CD14-positive monocyte (primary cell): ENCODE measurements around the gene TGFBR3. TPM values are rescaled to one million over a fixed set of nuclear protein-coding genes. Genes with fewer than 3 reads are reported as not detected.
A peak's percentile ranks its signal among the peaks of the same experiment; 100 is the strongest.

ENCODE experiments used
- DNase-seq, 3 donors: peaks; one replicate each; pipeline ENCODE4 v3.0.0-alpha.2; 2011 to 2022
- H2AFZ ChIP-seq: 2 replicates; pipeline ENCODE4 v1.6.0; 2012; ENCODE audit warnings: mild to moderate bottlenecking, low read depth, low read length, inconsistent platforms; ENCODE audit not compliant: insufficient read depth, poor library complexity, severe bottlenecking
- H3K27ac ChIP-seq, 2 donors: 1 replicate in 1 of 2; 2 replicates in 1 of 2; pipeline ENCODE4 v1.5.1; 2012 to 2013; ENCODE audit warnings: low read length in 2 of 2, control low read depth in 1 of 2, inconsistent platforms in 1 of 2, low read depth in 1 of 2, mild to moderate bottlenecking in 1 of 2
- H3K27me3 ChIP-seq, 2 donors: one replicate each; pipeline versions ENCODE4 v1.6.0 to v1.6.1; 2011 to 2013; ENCODE audit warnings: low read length in 2 of 2; ENCODE audit not compliant: control insufficient read depth in 2 of 2, insufficient read depth in 2 of 2
- H3K36me3 ChIP-seq, 2 donors: replicated peaks in 1 of 2; 1 replicate in 1 of 2; 2 replicates in 1 of 2; pipeline versions ENCODE4 v1.5.1 to v1.6.1; 2012 to 2013; ENCODE audit warnings: low read length in 2 of 2, control low read depth in 1 of 2, inconsistent platforms in 1 of 2, mild to moderate bottlenecking in 1 of 2; ENCODE audit not compliant: insufficient read depth in 2 of 2, control insufficient read depth in 1 of 2
- H3K4me1 ChIP-seq, 2 donors: 1 replicate in 1 of 2; 2 replicates in 1 of 2; pipeline versions ENCODE4 v1.5.1 to v1.6.1; 2012 to 2013; ENCODE audit warnings: low read length in 2 of 2, control low read depth in 1 of 2, inconsistent platforms in 1 of 2, mild to moderate bottlenecking in 1 of 2, moderate library complexity in 1 of 2; ENCODE audit not compliant: insufficient read depth in 2 of 2, control insufficient read depth in 1 of 2
- H3K4me2 ChIP-seq: replicated peaks from 2 replicates; pipeline ENCODE3; 2012; ENCODE audit warnings: low read length, moderate library complexity, mild to moderate bottlenecking; ENCODE audit not compliant: poor library complexity, severe bottlenecking; ENCODE audit errors: extremely low read depth
- H3K4me3 ChIP-seq, 3 experiments: fragments of 200-600 bp in 1 of 3; sonication (generic) in 1 of 3; replicated peaks in 1 of 3; 1 replicate in 2 of 3; 2 replicates in 1 of 3; pipeline ENCODE4 v1.5.1; 2011 to 2013; ENCODE audit warnings: low read length in 3 of 3, mild to moderate bottlenecking in 3 of 3, control low read depth in 2 of 3, low read depth in 2 of 3, inconsistent platforms in 1 of 3, moderate library complexity in 1 of 3
- H3K79me2 ChIP-seq: 2 replicates; pipeline ENCODE4 v1.6.0; 2012; ENCODE audit warnings: mild to moderate bottlenecking, control low read depth, inconsistent platforms, low read length, moderate library complexity; ENCODE audit not compliant: insufficient read depth
- H3K9ac ChIP-seq: 2 replicates; pipeline ENCODE4 v1.6.0; 2017; ENCODE audit warnings: low read length, mild to moderate bottlenecking; ENCODE audit not compliant: insufficient read depth, poor library complexity, severe bottlenecking
- H3K9me3 ChIP-seq, 2 donors: replicated peaks in 1 of 2; 1 replicate in 1 of 2; 2 replicates in 1 of 2; pipeline versions ENCODE4 v1.5.1 to v1.6.1; 2012 to 2013; ENCODE audit warnings: low read length in 2 of 2, control low read depth in 1 of 2; ENCODE audit not compliant: control insufficient read depth in 1 of 2, insufficient read depth in 1 of 2
- H4K20me1 ChIP-seq: 2 replicates; pipeline ENCODE4 v1.6.0; 2012; ENCODE audit warnings: mild to moderate bottlenecking, low read length, control low read depth, moderate library complexity; ENCODE audit not compliant: insufficient read depth
- H3K27ac Mint-ChIP-seq, 7 donors: one replicate each; pipeline ENCODE4 v1.8.0; 2020; ENCODE audit warnings: mild to moderate bottlenecking in 7 of 7, mixed read lengths in 7 of 7, moderate library complexity in 6 of 7, inconsistent platforms in 2 of 7
- H3K27me3 Mint-ChIP-seq, 3 donors: one replicate each; pipeline ENCODE4 v1.8.0; 2021 to 2022; ENCODE audit warnings: low read depth in 3 of 3, mild to moderate bottlenecking in 3 of 3, mixed read lengths in 3 of 3, moderate library complexity in 3 of 3, inconsistent platforms in 1 of 3
- H3K36me3 Mint-ChIP-seq, 2 donors: one replicate each; pipeline ENCODE4 v1.8.0; 2020; ENCODE audit warnings: mixed read lengths in 2 of 2, inconsistent platforms in 1 of 2, mild to moderate bottlenecking in 1 of 2
- H3K4me1 Mint-ChIP-seq: one replicate; pipeline ENCODE4 v1.8.0; 2020; ENCODE audit warnings: mild to moderate bottlenecking, mixed read lengths
- H3K4me3 Mint-ChIP-seq, 2 donors: one replicate each; pipeline ENCODE4 v1.8.0; 2020; ENCODE audit warnings: mild to moderate bottlenecking in 2 of 2, mixed read lengths in 2 of 2, moderate library complexity in 1 of 2
- H3K9me3 Mint-ChIP-seq, 7 donors: one replicate each; pipeline ENCODE4 v1.8.0; 2020 to 2022; ENCODE audit warnings: mixed read lengths in 7 of 7, mild to moderate bottlenecking in 6 of 7, moderate library complexity in 6 of 7, inconsistent platforms in 2 of 7
- CTCF ChIP-seq: fragments of 200-600 bp; IDR thresholded peaks from one replicate; pipeline ENCODE4 v1.8.0; 2022; ENCODE audit warnings: antibody characterized with exemption, mild to moderate bottlenecking
- WGBS: methylation state at CpG from one replicate; pipeline ENCODE4 v1.1.5; 2013; ENCODE audit warnings: missing lambda C conversion rate; ENCODE audit not compliant: insufficient coverage; 5-methylcytosine and 5-hydroxymethylcytosine counted together
- intact Hi-C, 2 donors: fragments of 100-400 bp; cut with micrococcal nuclease; formaldehyde crosslinking; loops; one replicate each; pipeline versions ENCODE4 v1.15.0 to v1.15.1; 2023
- polyA plus RNA-seq, 3 donors: library from polyadenylated mRNA; depleted of rRNA in 1 of 3; unstranded in 2 of 3; stranded (reverse) in 1 of 3; fragments of 300-500 nt in 2 of 3; fragments of >200 nt in 1 of 3; fragmentation: Illumina TruSeq in 2 of 3; gene quantifications; 1 replicate in 2 of 3; 2 replicates in 1 of 3; pipeline ENCODE4 v1.2.3, GENCODE V29; 2012 to 2021

Gene TGFBR3
- polyA plus RNA-seq, 3 donors, result 0.09 to 0.28 (median 0.20) TPM

DNA sequence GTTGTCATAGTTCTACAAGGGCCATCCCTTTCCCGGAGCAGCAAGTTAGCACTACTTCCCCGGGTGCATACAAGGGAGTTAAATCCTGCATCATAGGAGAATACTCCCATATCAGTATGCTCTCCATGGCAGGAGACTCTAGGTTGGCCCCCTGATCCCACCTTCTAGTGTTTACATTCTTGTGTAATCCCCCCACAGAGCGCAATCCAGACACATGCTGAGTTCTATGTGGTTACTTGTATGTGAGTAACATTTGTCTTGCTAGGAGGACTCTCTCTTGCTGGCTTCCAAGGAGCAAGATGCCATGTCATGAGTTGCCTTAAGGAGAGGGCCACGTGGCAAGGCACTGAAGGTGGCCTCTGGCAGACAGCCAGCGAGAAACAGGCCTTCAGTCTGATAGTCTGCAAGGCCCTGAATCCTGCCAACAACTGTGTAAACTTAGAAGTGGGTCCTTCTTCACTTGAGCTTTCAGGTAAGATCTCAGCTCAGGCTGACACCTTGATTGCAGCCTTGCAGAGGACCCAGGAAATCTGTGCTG lies 230.0 kb downstream of the TGFBR3 start:
- Histone ChIP-seq H4K20me1 (no peaks in the 10 kb centered on the region), H3K9me3 (peaks cover 0 to 4% of the 10 kb centered on the region in 2 donors), H2AFZ (no peak overlapping the region), H3K79me2 (no peaks in the 10 kb centered on the region), H3K4me1 (no peaks in the 10 kb centered on the region), H3K4me2 (no peak overlapping the region), H3K36me3 (no peaks in the 10 kb centered on the region), H3K4me3 (no peak overlapping the region), H3K9ac (no peak overlapping the region), H3K27me3 (no peaks in the 10 kb centered on the region), H3K27ac (no peak overlapping the region)
- WGBS, result 93% methylated on average over 4 of the region's 5 CpGs
- no peak for DNase-seq
- no peak for TF ChIP-seq CTCF
- H3K9me3 Mint-ChIP-seq, result peaks cover 6 to 17% (median 11%) of the 10 kb centered on the region in 7 donors
- intact Hi-C loops, result no loop called here
- peaks cover 0 to 2% (median 0%) of the 10 kb centered on the region in 3 donors for H3K27me3 Mint-ChIP-seq
- H3K4me1 Mint-ChIP-seq, result peaks cover 6% of the 10 kb centered on the region
- H3K36me3 Mint-ChIP-seq, result no peaks in the 10 kb centered on the region
- no peak overlapping the region for H3K27ac Mint-ChIP-seq
- H3K4me3 Mint-ChIP-seq, result no peak overlapping the region

- H3K4me1 Mint-ChIP-seq, result peaks cover 6% of the 10 kb centered on the region
- no peaks in the 10 kb centered on the region for H3K9me3 ChIP-seq
- H2AFZ ChIP-seq, result no peak overlapping the region
- H3K4me2 ChIP-seq, result no peak overlapping the region
- no peak overlapping the region for H3K9ac ChIP-seq
- intact Hi-C loops, result no loop called here
- no peak overlapping the region for H3K4me3 Mint-ChIP-seq
- no peak for DNase-seq
- H4K20me1 ChIP-seq, result no peaks in the 10 kb centered on the region
- peaks cover 3 to 11% (median 6%) of the 10 kb centered on the region in 7 donors for H3K9me3 Mint-ChIP-seq
- H3K4me3 ChIP-seq, result no peak overlapping the region
- H3K36me3 ChIP-seq, result no peaks in the 10 kb centered on the region
- H3K4me1 ChIP-seq, result no peaks in the 10 kb centered on the region
- no peak for TF ChIP-seq CTCF
- no peaks in the 10 kb centered on the region for H3K36me3 Mint-ChIP-seq
- no CpG with 5 or more reads among the region's 1 CpG for WGBS
- no peaks in the 10 kb centered on the region for H3K27me3 ChIP-seq
- peak overlapping the region in 1 of 7 donors; percentile 19 for H3K27ac Mint-ChIP-seq
- no peaks in the 10 kb centered on the region for H3K79me2 ChIP-seq
- H3K27ac ChIP-seq, result no peak overlapping the region
- peaks cover 0 to 4% (median 2%) of the 10 kb centered on the region in 3 donors for H3K27me3 Mint-ChIP-seq
These were observed 232.8 kb downstream of the TGFBR3 start for GRCh38 chr1:91653183-91653582.
